ENCODE measurements around the gene CITED2. TPM values are rescaled to one million over a fixed set of nuclear protein-coding genes. Genes with fewer than 3 reads are reported as not detected.

CITED2 gene
- total and polyA plus RNA-seq, 9 donors: 164 to 350 (median 253) TPM

DNA sequence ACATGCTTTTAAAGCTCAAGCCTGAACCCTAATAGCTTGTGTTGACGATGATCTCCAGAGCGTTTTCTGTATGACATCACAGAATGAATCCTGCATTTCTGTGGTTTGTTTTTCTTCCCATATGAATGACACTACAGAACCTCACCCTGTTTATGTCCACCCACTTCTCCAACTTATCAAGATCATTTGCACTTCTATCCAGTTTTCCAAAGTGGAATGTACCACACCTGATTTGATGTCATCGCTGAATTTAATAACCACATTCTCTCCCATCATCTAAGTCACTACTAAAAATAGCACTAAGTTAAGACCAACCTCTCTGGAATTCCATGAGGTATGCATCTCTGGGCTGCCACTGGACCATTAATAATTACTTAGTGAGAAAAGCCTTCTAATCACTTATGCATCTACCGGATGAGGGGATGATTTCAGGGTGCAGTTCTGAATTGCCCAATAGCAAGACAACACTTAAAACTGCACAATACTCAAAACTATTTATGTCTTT is 33.3 kb upstream of the CITED2 start:
- 69 to 80% (median 77%) methylated on average over 4 of the region's 4 CpGs for WGBS, 3 donors

GRCh38 chr6:139406577-139407343 is 32.3 kb upstream of the CITED2 start:
- TF ChIP-seq, protein P1, sequence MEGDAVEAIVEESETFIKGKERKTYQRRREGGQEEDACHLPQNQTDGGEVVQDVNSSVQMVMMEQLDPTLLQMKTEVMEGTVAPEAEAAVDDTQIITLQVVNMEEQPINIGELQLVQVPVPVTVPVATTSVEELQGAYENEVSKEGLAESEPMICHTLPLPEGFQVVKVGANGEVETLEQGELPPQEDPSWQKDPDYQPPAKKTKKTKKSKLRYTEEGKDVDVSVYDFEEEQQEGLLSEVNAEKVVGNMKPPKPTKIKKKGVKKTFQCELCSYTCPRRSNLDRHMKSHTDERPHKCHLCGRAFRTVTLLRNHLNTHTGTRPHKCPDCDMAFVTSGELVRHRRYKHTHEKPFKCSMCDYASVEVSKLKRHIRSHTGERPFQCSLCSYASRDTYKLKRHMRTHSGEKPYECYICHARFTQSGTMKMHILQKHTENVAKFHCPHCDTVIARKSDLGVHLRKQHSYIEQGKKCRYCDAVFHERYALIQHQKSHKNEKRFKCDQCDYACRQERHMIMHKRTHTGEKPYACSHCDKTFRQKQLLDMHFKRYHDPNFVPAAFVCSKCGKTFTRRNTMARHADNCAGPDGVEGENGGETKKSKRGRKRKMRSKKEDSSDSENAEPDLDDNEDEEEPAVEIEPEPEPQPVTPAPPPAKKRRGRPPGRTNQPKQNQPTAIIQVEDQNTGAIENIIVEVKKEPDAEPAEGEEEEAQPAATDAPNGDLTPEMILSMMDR (IDR thresholded peaks at IDR 0.05): no peak
- no peak for TF ChIP-seq EP300 (IDR thresholded peaks at IDR 0.05)
- no peak for TF ChIP-seq POLR2A (IDR thresholded peaks at IDR 0.05)
- Histone ChIP-seq H3K27ac (no peak overlapping the region), H3K36me3 (no peaks in the 10 kb centered on the region), H3K9me3 (no peaks in the 10 kb centered on the region), H3K27me3 (no peaks in the 10 kb centered on the region), H3K4me1 (ENCODE audit: insufficient read depth) (peaks cover 4% of the 10 kb centered on the region), H3K4me3 (no peak overlapping the region)
- intact Hi-C loops (cut with DNase I): no loop called here
- no peak for DNase-seq
- 79 to 81% (median 80%) methylated on average over 4 of the region's 4 CpGs for WGBS, 3 donors

More for the DNA sequence above, 33.3 kb upstream of the CITED2 start:
- no peak for DNase-seq
- no peaks in the 10 kb centered on the region for H3K27me3 ChIP-seq
- peaks cover 4% of the 10 kb centered on the region for H3K4me1 ChIP-seq (ENCODE audit: insufficient read depth)
- TF ChIP-seq, protein P1 (IDR thresholded peaks at IDR 0.05): no peak
- no peak for TF ChIP-seq EP300 (IDR thresholded peaks at IDR 0.05)
- no peak for TF ChIP-seq POLR2A (IDR thresholded peaks at IDR 0.05)
- intact Hi-C loops (cut with DNase I): no loop called here
- no peak overlapping the region for H3K27ac ChIP-seq
- H3K9me3 ChIP-seq: no peaks in the 10 kb centered on the region
- no peak overlapping the region for H3K4me3 ChIP-seq
- no peaks in the 10 kb centered on the region for H3K36me3 ChIP-seq

DNA sequence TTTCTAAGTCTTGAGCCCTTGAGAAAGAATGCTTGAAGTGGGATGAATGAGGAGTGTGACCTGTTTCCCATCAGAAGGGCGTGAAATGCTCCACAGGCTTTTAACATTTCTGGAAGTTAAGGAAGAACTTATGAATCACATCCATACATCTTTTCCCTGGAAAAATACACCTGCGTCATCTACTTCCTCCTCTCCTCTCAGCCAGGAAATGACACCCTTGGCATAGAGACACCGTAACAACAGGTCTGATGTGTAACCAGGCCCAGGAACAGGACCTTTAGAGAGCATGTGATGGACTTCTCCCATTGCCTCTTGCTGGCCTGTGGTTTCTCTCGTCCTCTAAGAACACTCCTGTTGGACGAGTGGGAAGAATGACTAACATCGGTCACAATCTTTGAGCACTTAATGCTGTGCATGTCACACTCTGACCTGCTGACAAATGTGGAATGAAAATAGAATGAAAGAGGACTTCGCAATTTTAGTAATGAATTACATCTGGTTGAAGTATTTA is 28.5 kb upstream of the CITED2 start:
- no peak overlapping the region for H3K27ac ChIP-seq
- no peaks in the 10 kb centered on the region for H3K9me3 ChIP-seq
- H3K27me3 ChIP-seq: no peaks in the 10 kb centered on the region
- H3K4me1 ChIP-seq (ENCODE audit: insufficient read depth): no peaks in the 10 kb centered on the region
- DNase-seq: no peak
- H3K4me3 ChIP-seq: no peak overlapping the region
- intact Hi-C loops (cut with DNase I): no loop called here
- TF ChIP-seq, protein P1 (IDR thresholded peaks at IDR 0.05): no peak
- TF ChIP-seq POLR2A (IDR thresholded peaks at IDR 0.05) (no peak), EP300 (IDR thresholded peaks at IDR 0.05) (no peak)
- H3K36me3 ChIP-seq: no peaks in the 10 kb centered on the region
- WGBS, 3 donors: 45 to 52% (median 52%) methylated on average over 7 of the region's 7 CpGs

DNA sequence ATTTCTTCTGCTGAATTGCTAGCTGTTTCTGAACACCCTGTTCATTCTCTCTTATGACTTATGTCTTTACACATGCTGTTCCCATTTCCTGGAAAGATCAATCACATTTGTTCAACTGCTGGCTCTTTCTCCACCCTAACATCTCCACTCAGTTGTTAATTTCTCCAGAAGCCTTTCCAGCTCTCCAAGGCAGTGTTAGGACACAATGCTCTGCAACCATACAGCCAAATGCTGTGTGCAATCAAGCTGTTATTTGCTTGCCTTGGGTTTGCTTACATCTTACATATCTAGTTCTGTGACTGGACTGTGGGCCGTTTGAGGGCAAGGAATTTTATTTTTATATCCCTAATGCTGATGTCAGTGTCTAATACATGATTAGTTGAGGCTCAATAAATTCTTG is 24.2 kb upstream of the CITED2 start:
- no peak overlapping the region for H3K27ac ChIP-seq
- no peaks in the 10 kb centered on the region for H3K4me1 ChIP-seq (ENCODE audit: insufficient read depth)
- WGBS, 3 donors: 10 to 34% (median 13%) methylated on average over 1 of the region's 1 CpG

More for the DNA sequence above, 24.2 kb upstream of the CITED2 start:
- intact Hi-C loops (cut with DNase I): no loop called here
- H3K4me3 ChIP-seq: no peak overlapping the region
- TF ChIP-seq POLR2A (IDR thresholded peaks at IDR 0.05) (no peak), EP300 (IDR thresholded peaks at IDR 0.05) (no peak)
- TF ChIP-seq, protein P1 (IDR thresholded peaks at IDR 0.05): no peak
- H3K9me3 ChIP-seq: no peaks in the 10 kb centered on the region
- no peaks in the 10 kb centered on the region for H3K27me3 ChIP-seq
- no peaks in the 10 kb centered on the region for H3K36me3 ChIP-seq
- no peak for DNase-seq

Data from ovary (tissue), 9 donors.